H1 (cell line): Measurements from ENCODE around the gene ZNF442. TPM values are rescaled to one million over a fixed set of nuclear protein-coding genes. Genes with fewer than 3 reads are reported as not detected.
"Not testable (repeated sequence)": the region's sequence is repeated elsewhere in the genome, so short reads cannot be mapped to it uniquely, and the experiment has no call there.

ENCODE experiments used
- CTCF ChIA-PET: fragments of 300-600 bp; sonication (Branson Sonifier 250); formaldehyde crosslinking; loops from one replicate; lab custom pipeline; 2021; ENCODE audit not compliant: partially characterized antibody; lab: Charles Lee
- POLR2A ChIA-PET: fragments of 300-600 bp; sonication (Branson Sonifier 250); formaldehyde crosslinking; loops from one replicate; lab custom pipeline; 2021; ENCODE audit warnings: inconsistent platforms; ENCODE audit not compliant: partially characterized antibody; lab: Charles Lee
- DNase-seq, 2 experiments: peaks; one replicate each; pipeline versions ENCODE4 v3.0.0 to v3.0.0-alpha.2; 2010 to 2022; ENCODE audit warnings: low spot score in 2 of 2, low read depth in 1 of 2, mixed read lengths in 1 of 2
- FAIRE-seq: peaks from 2 replicates; lab custom pipeline; 2011; peaks lifted over from hg19 to GRCh38; lab: Jason Lieb, UNC
- H2AFZ ChIP-seq: 2 replicates; pipeline ENCODE4 v1.8.1; 2012; ENCODE audit warnings: low read length, inconsistent platforms
- H2AK5ac ChIP-seq: 2 replicates; pipeline ENCODE4 v1.6.1; 2013; ENCODE audit warnings: low read depth, low read length
- H2BK120ac ChIP-seq: replicated peaks from 2 replicates; pipeline ENCODE3; 2013; ENCODE audit warnings: low read depth, low read length, inconsistent platforms
- H2BK12ac ChIP-seq: 2 replicates; pipeline ENCODE4 v1.6.1; 2013; ENCODE audit warnings: low read depth, low read length
- H2BK15ac ChIP-seq: 2 replicates; pipeline ENCODE4 v1.6.1; 2013; ENCODE audit warnings: low read length
- H2BK20ac ChIP-seq: 2 replicates; pipeline ENCODE4 v1.6.1; 2013; ENCODE audit warnings: low read length
- H2BK5ac ChIP-seq: 2 replicates; pipeline ENCODE4 v1.6.1; 2013; ENCODE audit warnings: low read depth, low read length
- H3K14ac ChIP-seq: 2 replicates; pipeline ENCODE4 v1.6.1; 2013; ENCODE audit warnings: inconsistent platforms; ENCODE audit not compliant: insufficient read length
- H3K18ac ChIP-seq: 2 replicates; pipeline ENCODE4 v1.6.1; 2013; ENCODE audit warnings: low read length; ENCODE audit errors: extremely low read depth
- H3K23ac ChIP-seq: 2 replicates; pipeline ENCODE4 v1.6.1; 2013; ENCODE audit warnings: inconsistent platforms; ENCODE audit not compliant: insufficient read length
- H3K23me2 ChIP-seq: 2 replicates; pipeline ENCODE4 v1.6.1; 2013; ENCODE audit warnings: low read depth, low read length
- H3K27ac ChIP-seq: 2 replicates; pipeline ENCODE4 v1.6.1; 2011; ENCODE audit warnings: low read depth, low read length, inconsistent platforms
- H3K27me3 ChIP-seq, 4 experiments: replicated peaks in 1 of 4; 1 replicate in 1 of 4; 2 replicates in 3 of 4; pipeline versions ENCODE4 v1.6.1 to v1.8.1; 2011 to 2013; ENCODE audit warnings: low read length in 3 of 4, mild to moderate bottlenecking in 3 of 4, inconsistent platforms in 2 of 4, mixed read lengths in 2 of 4, moderate library complexity in 1 of 4; ENCODE audit not compliant: control insufficient read depth in 3 of 4, insufficient read depth in 3 of 4; ENCODE audit errors: extremely low read depth in 1 of 4
- H3K36me3 ChIP-seq, 4 experiments: 2 replicates each; pipeline versions ENCODE4 v1.6.1 to v1.8.1; 2011 to 2013; ENCODE audit warnings: mild to moderate bottlenecking in 4 of 4, low read length in 3 of 4, moderate library complexity in 2 of 4, control low read depth in 1 of 4, inconsistent platforms in 1 of 4; ENCODE audit not compliant: insufficient read depth in 4 of 4, control insufficient read depth in 2 of 4
- H3K4ac ChIP-seq: replicated peaks from 2 replicates; pipeline ENCODE3; 2013; ENCODE audit warnings: low read length, low read depth, mixed read lengths, inconsistent platforms; ENCODE audit not compliant: insufficient read length
- H3K4me1 ChIP-seq, 4 experiments: replicated peaks in 1 of 4; 1 replicate in 1 of 4; 2 replicates in 3 of 4; pipeline versions ENCODE4 v1.6.1 to v1.8.1; 2011 to 2013; ENCODE audit warnings: low read length in 3 of 4, inconsistent platforms in 2 of 4, mixed read lengths in 1 of 4; ENCODE audit not compliant: insufficient read depth in 4 of 4, control insufficient read depth in 3 of 4
- H3K4me2 ChIP-seq, 2 experiments: 2 replicates each; pipeline versions ENCODE4 v1.6.1 to v1.8.1; 2011 to 2013; ENCODE audit warnings: low read depth in 2 of 2, low read length in 2 of 2, control low read depth in 1 of 2, inconsistent platforms in 1 of 2, mild to moderate bottlenecking in 1 of 2; ENCODE audit not compliant: insufficient read depth in 1 of 2
- H3K4me3 ChIP-seq, 4 experiments: fragments of 200-600, 300-600 bp in 1 of 4; sonication (generic), shearing (Covaris generic), sonication (Bioruptor Twin) in 1 of 4; 2 replicates each; pipeline versions ENCODE4 v1.5.1 to v1.8.1; 2011 to 2016; ENCODE audit warnings: low read length in 4 of 4, low read depth in 3 of 4, control low read depth in 2 of 4, inconsistent platforms in 2 of 4, mild to moderate bottlenecking in 2 of 4, mixed read lengths in 1 of 4, moderate library complexity in 1 of 4; ENCODE audit not compliant: insufficient read depth in 2 of 4; ENCODE audit errors: extremely low read depth in 1 of 4
- H3K56ac ChIP-seq: replicated peaks from 2 replicates; pipeline ENCODE3; 2013; ENCODE audit warnings: low read depth, mild to moderate bottlenecking, mixed read lengths, low read length, inconsistent platforms; ENCODE audit not compliant: insufficient read length
- H3K79me1 ChIP-seq: 2 replicates; pipeline ENCODE4 v1.6.1; 2013; ENCODE audit warnings: low read depth, low read length, control low read depth
- H3K79me2 ChIP-seq, 2 experiments: 2 replicates each; pipeline versions ENCODE4 v1.6.1 to v1.8.1; 2012 to 2013; ENCODE audit warnings: low read length in 2 of 2, mild to moderate bottlenecking in 2 of 2, inconsistent platforms in 1 of 2; ENCODE audit not compliant: insufficient read depth in 2 of 2, control insufficient read depth in 1 of 2
- H3K9ac ChIP-seq, 4 experiments: replicated peaks in 1 of 4; 1 replicate in 1 of 4; 2 replicates in 3 of 4; pipeline versions ENCODE4 v1.6.1 to v1.8.1; 2011 to 2013; ENCODE audit warnings: low read depth in 3 of 4, low read length in 3 of 4, control low read depth in 2 of 4, mild to moderate bottlenecking in 2 of 4, moderate library complexity in 2 of 4, inconsistent platforms in 1 of 4; ENCODE audit errors: extremely low read depth in 1 of 4
- H3K9me3 ChIP-seq, 2 experiments: 2 replicates each; pipeline versions ENCODE4 v1.6.1 to v1.8.1; 2012 to 2013; ENCODE audit warnings: mild to moderate bottlenecking in 2 of 2, moderate library complexity in 2 of 2, control low read depth in 1 of 2, inconsistent platforms in 1 of 2, low read depth in 1 of 2, low read length in 1 of 2, mixed read lengths in 1 of 2; ENCODE audit not compliant: insufficient read depth in 2 of 2
- H4K20me1 ChIP-seq, 2 experiments: replicated peaks in 1 of 2; 2 replicates each; pipeline versions ENCODE3 to v1.8.1; 2011 to 2013; ENCODE audit warnings: inconsistent platforms in 2 of 2, low read length in 2 of 2, mild to moderate bottlenecking in 1 of 2; ENCODE audit not compliant: insufficient read depth in 2 of 2, control insufficient read depth in 1 of 2
- H4K5ac ChIP-seq: 2 replicates; pipeline ENCODE4 v1.6.1; 2013; ENCODE audit warnings: low read length, low read depth, mixed read lengths, inconsistent platforms; ENCODE audit not compliant: insufficient read length
- H4K8ac ChIP-seq: 2 replicates; pipeline ENCODE4 v1.8.0; 2013; ENCODE audit warnings: mild to moderate bottlenecking, moderate library complexity, low read length, inconsistent platforms; ENCODE audit not compliant: insufficient read depth; ENCODE audit errors: extremely low read depth
- H4K91ac ChIP-seq: replicated peaks from 2 replicates; pipeline ENCODE3; 2013; ENCODE audit warnings: low read length, mixed read lengths, inconsistent platforms; ENCODE audit not compliant: insufficient read length
- WGBS, 2 experiments: shearing (Covaris generic) in 1 of 2; methylation state at CpG; one replicate each; pipeline versions ENCODE4 v1.1.6 to v1.1.7; 2013 to 2015; ENCODE audit warnings: low lambda C conversion rate in 2 of 2, mixed read lengths in 2 of 2, inconsistent platforms in 1 of 2, low coverage in 1 of 2, missing lambda C conversion rate in 1 of 2; ENCODE audit not compliant: insufficient replicate concordance in 2 of 2, insufficient coverage in 1 of 2, insufficient read length in 1 of 2; ENCODE audit errors: extremely low coverage in 1 of 2, missing lambda C conversion rate in 1 of 2; 5-methylcytosine and 5-hydroxymethylcytosine counted together
- polyA plus RNA-seq, 7 experiments: library from polyadenylated mRNA; depleted of rRNA in 3 of 7; stranded (reverse) in 5 of 7; unstranded in 2 of 7; fragments of >200 nt in 5 of 7; fragments of 200-250 nt in 2 of 7; gene quantifications; 1 replicate in 5 of 7; 2 replicates in 1 of 7; 4 replicates in 1 of 7; pipeline versions ENCODE4 v1.2.1 to v1.2.3, GENCODE V29; 2011 to 2013; ENCODE audit warnings: missing spikeins in 2 of 7, mixed read lengths in 2 of 7
- small RNA-seq: library from polyadenylated mRNA; stranded (forward); fragments of <200 nt; extraction: miRNeasy Mini kit (QIAGEN cat#:217004); gene quantifications from one replicate; pipeline ENCODE3, GENCODE V24; 2013; ENCODE audit not compliant: insufficient read depth
- total RNA-seq: library from RNA; stranded (reverse); fragmentation: NEBNext Ultra II Directional; extraction: Animal tissue kit (Norgen Biotek cat#: 25700); gene quantifications from 2 replicates; pipeline ENCODE4 v1.2.1, GENCODE V29; 2021

ZNF442 gene
- total and polyA plus RNA-seq, 2 of the 8 experiments (the other 6 are each of a cell fraction or from before 2014, with no cell fraction given), result 0.60 to 2.4 TPM

GRCh38 chr19:12308891-12309290, 56.6 kb downstream of the ZNF442 start:
- H4K5ac ChIP-seq, H4K20me1 ChIP-seq, H3K79me1 ChIP-seq, H4K8ac ChIP-seq, H2BK12ac ChIP-seq, FAIRE-seq, POLR2A ChIA-PET, H3K18ac ChIP-seq, H3K56ac ChIP-seq, H3K14ac ChIP-seq, DNase-seq, H3K4me1 ChIP-seq, H3K36me3 ChIP-seq, H2AFZ ChIP-seq, H2BK120ac ChIP-seq, H3K23me2 ChIP-seq, H3K4ac ChIP-seq, H3K9ac ChIP-seq, H3K79me2 ChIP-seq, H2AK5ac ChIP-seq, H3K4me2 ChIP-seq, H2BK20ac ChIP-seq, H3K27ac ChIP-seq, H3K27me3 ChIP-seq, H3K23ac ChIP-seq, H3K4me3 ChIP-seq, H4K91ac ChIP-seq, H2BK15ac ChIP-seq, H2BK5ac ChIP-seq: not testable (repeated sequence)
- WGBS, 2 experiments, result 95% methylated on average over 12 of the region's 12 CpGs; no CpG with 5 or more reads in 1 of the 2 experiments
- H3K9me3 ChIP-seq, result peaks cover 15 to 38% of the 10 kb centered on the region in 2 experiments
- CTCF ChIA-PET, result interaction anchor here (1.3 kb wide), 1 partner anchor 22 kb away, joined by 3 read pairs; no protein-coding TSS in a partner anchor

Small RNA genes within 50 kb of the gene (small RNA-seq; reads per million reads assigned to genes)
- not detected for gene RPS29P23

Other genes starting within 250 kb of the ZNF442 start
- 7.4 and 9.0 TPM in 2 replicates for gene ZNF20, start 225.3 kb downstream of the ZNF442 start, total RNA-seq
- 0.75 and 1.6 TPM in 2 replicates for gene ZNF20, start 225.3 kb downstream of the ZNF442 start, polyA plus RNA-seq (2011; rRNA removed)
- gene ZNF625, start 208.9 kb downstream of the ZNF442 start, total RNA-seq, result 23.3 and 26.8 TPM in 2 replicates
- gene ZNF625, start 208.9 kb downstream of the ZNF442 start, polyA plus RNA-seq (2011; rRNA removed), result 2.3 and 2.5 TPM in 2 replicates
- 6.9 and 9.9 TPM in 2 replicates for gene ZNF136, start 202.6 kb downstream of the ZNF442 start, total RNA-seq
- gene ZNF136, start 202.6 kb downstream of the ZNF442 start, polyA plus RNA-seq (2011; rRNA removed), result 0.85 and 1.6 TPM in 2 replicates
- gene ZNF44, start 70.8 kb downstream of the ZNF442 start, total RNA-seq, result 2.8 and 3.2 TPM in 2 replicates
- 0.72 and 1.3 TPM in 2 replicates for gene ZNF44, start 70.8 kb downstream of the ZNF442 start, polyA plus RNA-seq (2011; rRNA removed)
- gene ZNF563, start 32.0 kb downstream of the ZNF442 start, total RNA-seq, result 2.3 and 3.0 TPM in 2 replicates
- 0.66 and 0.91 TPM in 2 replicates for gene ZNF563, start 32.0 kb downstream of the ZNF442 start, polyA plus RNA-seq (2011; rRNA removed)
- gene ZNF799, start 35.6 kb upstream of the ZNF442 start, total RNA-seq, result 3.0 and 4.2 TPM in 2 replicates
- gene ZNF799, start 35.6 kb upstream of the ZNF442 start, polyA plus RNA-seq (2011; rRNA removed), result 0.49 and 1.00 TPM in 2 replicates
- gene ZNF443, start 75.3 kb upstream of the ZNF442 start, total RNA-seq, result 7.8 and 9.2 TPM in 2 replicates
- 0.74 and 1.4 TPM in 2 replicates for gene ZNF443, start 75.3 kb upstream of the ZNF442 start, polyA plus RNA-seq (2011; rRNA removed)
- 2.0 and 2.2 TPM in 2 replicates for gene ZNF709, start 119.1 kb upstream of the ZNF442 start, total RNA-seq
- 0.86 and 1.3 TPM in 2 replicates for gene ZNF709, start 119.1 kb upstream of the ZNF442 start, polyA plus RNA-seq (2011; rRNA removed)
- 7.8 and 10.4 TPM in 2 replicates for gene ZNF564, start 185.8 kb upstream of the ZNF442 start, total RNA-seq
- gene ZNF564, start 185.8 kb upstream of the ZNF442 start, polyA plus RNA-seq (2011; rRNA removed), result 0.89 and 0.91 TPM in 2 replicates
- 9.0 TPM in 2 replicates for gene ZNF490, start 245.1 kb upstream of the ZNF442 start, total RNA-seq
- 1.6 and 1.7 TPM in 2 replicates for gene ZNF490, start 245.1 kb upstream of the ZNF442 start, polyA plus RNA-seq (2011; rRNA removed)
- 18.6 and 20.1 TPM in 2 replicates for gene ZNF791, start 245.2 kb upstream of the ZNF442 start, total RNA-seq
- 3.1 and 4.1 TPM in 2 replicates for gene ZNF791, start 245.2 kb upstream of the ZNF442 start, polyA plus RNA-seq (2011; rRNA removed)